ENCODE results near the gene FLII. TPM values are rescaled to one million over a fixed set of nuclear protein-coding genes. Genes with fewer than 3 reads are reported as not detected.

Gene FLII
- total RNA-seq, 2 donors from 2014 or later: 280 to 347 TPM

DNA sequence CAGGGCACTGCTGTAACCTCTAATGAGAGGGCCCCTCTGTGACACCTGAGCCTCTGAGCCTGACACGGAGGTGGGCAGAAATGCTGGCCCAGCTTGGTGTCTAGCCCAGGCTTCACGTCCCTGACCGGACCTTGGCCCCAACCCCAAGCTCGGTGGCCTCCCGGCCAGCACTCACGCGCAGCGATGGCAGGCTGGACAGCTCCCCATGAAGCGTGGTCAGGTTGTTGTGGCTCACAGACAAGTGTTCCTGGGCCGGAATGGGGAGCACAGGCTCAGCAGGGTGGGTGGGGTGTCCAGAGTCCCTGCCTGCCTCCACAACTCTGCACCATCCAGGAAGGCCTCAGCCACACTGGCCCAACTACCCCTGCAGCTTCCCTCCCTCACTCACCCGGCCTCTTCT is 2.2 kb downstream of the FLII start:
- Histone ChIP-seq H3K36me3 (peaks cover 5 to 7% of the 10 kb centered on the region in 2 donors), H3K4me3 (no peak overlapping the region), H3K27me3 (replicated peaks; ENCODE audit: insufficient read depth) (no peaks in the 10 kb centered on the region), H3K27ac (no peak overlapping the region), H3K4me1 (replicated peaks) (peaks cover 14% of the 10 kb centered on the region), H3K9me3 (no peaks in the 10 kb centered on the region)
- intact Hi-C loops (cut with DNase I): loop anchor here (5.0 kb wide), 1 partner anchor 56 kb away; the partner anchor contains the start of gene TOP3A
- no peak for DNase-seq (ENCODE audit: low spot score)
- TF ChIP-seq POLR2AphosphoS5 (IDR thresholded peaks at IDR 0.05) (no peak), POLR2A (IDR thresholded peaks at IDR 0.05) (no peak)
- TF ChIP-seq, protein P1, sequence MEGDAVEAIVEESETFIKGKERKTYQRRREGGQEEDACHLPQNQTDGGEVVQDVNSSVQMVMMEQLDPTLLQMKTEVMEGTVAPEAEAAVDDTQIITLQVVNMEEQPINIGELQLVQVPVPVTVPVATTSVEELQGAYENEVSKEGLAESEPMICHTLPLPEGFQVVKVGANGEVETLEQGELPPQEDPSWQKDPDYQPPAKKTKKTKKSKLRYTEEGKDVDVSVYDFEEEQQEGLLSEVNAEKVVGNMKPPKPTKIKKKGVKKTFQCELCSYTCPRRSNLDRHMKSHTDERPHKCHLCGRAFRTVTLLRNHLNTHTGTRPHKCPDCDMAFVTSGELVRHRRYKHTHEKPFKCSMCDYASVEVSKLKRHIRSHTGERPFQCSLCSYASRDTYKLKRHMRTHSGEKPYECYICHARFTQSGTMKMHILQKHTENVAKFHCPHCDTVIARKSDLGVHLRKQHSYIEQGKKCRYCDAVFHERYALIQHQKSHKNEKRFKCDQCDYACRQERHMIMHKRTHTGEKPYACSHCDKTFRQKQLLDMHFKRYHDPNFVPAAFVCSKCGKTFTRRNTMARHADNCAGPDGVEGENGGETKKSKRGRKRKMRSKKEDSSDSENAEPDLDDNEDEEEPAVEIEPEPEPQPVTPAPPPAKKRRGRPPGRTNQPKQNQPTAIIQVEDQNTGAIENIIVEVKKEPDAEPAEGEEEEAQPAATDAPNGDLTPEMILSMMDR (IDR thresholded peaks at IDR 0.05): no peak
- 81% methylated on average over 11 of the region's 11 CpGs for WGBS

DNA sequence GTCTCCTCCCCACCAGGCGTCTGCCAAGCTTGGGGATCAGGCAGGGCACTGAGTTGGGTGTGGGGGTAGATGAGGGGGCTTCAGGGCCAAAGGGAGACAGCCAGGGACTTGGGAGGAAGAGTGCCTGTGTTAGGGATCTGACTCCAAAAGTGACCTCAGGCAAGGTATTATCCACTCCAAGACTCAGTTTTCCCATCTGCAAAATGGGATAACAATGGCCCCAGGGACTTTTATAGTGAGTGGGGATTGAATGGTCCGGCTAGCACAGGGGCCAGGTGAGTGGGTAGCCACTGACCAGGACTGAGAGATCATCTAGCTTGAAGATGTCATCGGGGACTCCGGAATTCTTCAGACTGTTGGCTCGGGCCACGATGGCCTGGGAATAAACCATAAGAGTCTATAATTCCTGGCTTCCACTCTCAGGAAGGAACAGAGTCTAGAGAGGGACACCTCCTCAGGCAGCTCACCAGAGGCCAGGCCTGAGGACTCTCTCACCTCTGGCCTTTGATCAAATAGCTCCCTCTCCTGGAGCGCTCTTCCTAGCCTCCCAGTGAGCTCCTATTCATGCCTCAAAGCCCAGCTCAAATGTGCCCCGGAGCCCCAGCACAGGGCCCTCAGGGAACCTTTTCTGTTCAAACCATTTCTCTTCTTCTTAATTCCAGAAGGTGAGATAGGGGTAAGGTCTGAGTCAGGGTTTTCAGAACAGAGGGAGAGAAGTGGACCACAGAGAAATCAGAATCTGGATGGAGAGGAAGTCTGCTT is 3.5 kb downstream of the FLII start:
- no peak overlapping the region for H3K4me3 ChIP-seq
- H3K9me3 ChIP-seq: no peaks in the 10 kb centered on the region
- DNase-seq (ENCODE audit: low spot score): no peak
- no peaks in the 10 kb centered on the region for H3K27me3 ChIP-seq (replicated peaks; ENCODE audit: insufficient read depth)
- TF ChIP-seq POLR2A (IDR thresholded peaks at IDR 0.05) (no peak), POLR2AphosphoS5 (IDR thresholded peaks at IDR 0.05) (no peak)
- TF ChIP-seq, protein P1 (IDR thresholded peaks at IDR 0.05): no peak
- no peak overlapping the region for H3K27ac ChIP-seq
- WGBS: 94% methylated on average over 8 of the region's 8 CpGs
- intact Hi-C loops (cut with DNase I): loop anchor here (5.0 kb wide), 1 partner anchor 57 kb away; the partner anchor contains the start of gene TOP3A
- H3K4me1 ChIP-seq (replicated peaks): peaks cover 12% of the 10 kb centered on the region
- H3K36me3 ChIP-seq: peaks cover 5 to 7% of the 10 kb centered on the region in 2 donors

DNA sequence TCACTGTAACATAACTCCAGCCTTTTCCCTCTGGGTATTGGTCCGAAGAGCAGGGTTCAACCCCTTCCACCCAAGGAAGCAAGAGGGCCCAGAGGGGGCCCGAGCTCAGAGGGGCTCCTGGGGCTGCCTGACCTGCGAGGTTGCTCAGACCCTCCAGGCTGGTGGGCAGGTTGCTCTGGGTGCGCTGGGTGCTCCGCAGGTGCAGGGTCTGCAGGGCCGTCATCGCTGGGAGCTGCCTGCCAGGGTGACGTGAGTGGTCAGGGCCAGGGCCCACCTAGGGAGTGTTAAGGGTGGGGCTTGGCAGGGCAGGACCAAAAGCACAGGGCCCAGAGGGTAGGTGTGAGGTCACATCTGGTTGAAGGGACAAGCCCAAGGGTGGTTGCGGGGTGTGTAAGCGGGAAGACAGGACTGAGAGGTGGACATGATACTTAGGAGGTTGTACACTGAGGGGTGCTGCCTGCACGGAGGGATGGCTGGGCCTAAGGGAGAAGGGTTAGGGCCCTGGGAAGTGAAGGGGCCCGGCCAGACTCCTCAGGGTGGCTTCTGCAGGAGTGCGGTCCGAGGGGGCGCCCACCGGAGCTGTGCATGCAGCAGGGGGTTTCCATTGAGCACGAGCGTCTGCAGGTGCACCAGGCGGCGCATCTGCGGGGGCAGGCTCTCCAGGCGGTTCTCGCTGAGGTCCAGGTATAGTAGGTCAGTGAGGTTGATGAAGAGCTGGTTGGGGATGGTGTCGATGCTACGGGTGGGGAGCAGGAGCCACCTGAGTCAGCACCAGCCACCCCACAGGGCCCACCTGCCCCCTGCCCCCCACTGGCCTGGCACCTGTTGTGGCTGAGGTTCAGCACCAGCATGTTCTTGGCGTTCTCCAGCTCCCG is 4.4 kb downstream of the FLII start:
- intact Hi-C loops (cut with DNase I): no loop called here
- Histone ChIP-seq H3K4me3 (no peak overlapping the region), H3K36me3 (peaks cover 5 to 7% of the 10 kb centered on the region in 2 donors), H3K4me1 (replicated peaks) (peaks cover 11% of the 10 kb centered on the region), H3K27ac (no peak overlapping the region), H3K9me3 (no peaks in the 10 kb centered on the region), H3K27me3 (replicated peaks; ENCODE audit: insufficient read depth) (no peaks in the 10 kb centered on the region)
- TF ChIP-seq, protein P1 (IDR thresholded peaks at IDR 0.05): no peak
- no peak for TF ChIP-seq POLR2A (IDR thresholded peaks at IDR 0.05)
- TF ChIP-seq POLR2AphosphoS5 (IDR thresholded peaks at IDR 0.05): no peak
- WGBS: 90% methylated on average over 26 of the region's 27 CpGs
- DNase-seq (ENCODE audit: low spot score): no peak

DNA sequence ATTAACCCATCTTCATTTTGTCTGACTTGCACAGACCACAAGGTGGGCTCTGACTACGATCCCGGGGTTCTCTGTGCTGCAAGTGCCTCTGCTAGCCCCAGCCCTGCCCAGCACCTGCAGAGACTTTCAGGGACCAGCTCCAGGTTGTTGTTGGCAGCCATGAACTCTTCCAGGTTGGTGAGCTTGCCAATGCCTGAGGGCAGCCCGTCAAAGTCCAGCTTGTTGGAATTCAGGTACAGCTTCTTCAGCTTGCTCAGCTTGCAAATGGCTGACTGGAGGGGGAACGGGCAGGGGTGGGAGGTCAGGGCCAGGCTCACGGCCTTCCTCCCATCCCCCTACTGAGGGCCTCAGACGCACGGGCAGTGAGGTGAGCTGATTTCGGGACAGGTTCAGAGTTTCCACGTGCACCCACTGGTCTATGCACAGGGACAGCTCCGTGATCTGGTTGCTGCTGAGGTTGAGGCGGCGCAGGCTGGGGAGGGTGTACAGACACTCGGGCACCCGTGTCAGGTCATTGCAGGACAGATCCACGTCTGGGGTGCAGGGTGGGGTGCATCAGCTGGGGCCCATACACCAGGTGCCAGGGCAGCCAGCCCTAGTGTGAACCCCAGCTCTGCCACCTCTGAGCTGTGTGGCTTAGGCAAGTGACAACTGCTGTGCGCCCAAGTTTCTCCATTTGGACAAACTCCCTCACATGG is 5.2 kb downstream of the FLII start:
- intact Hi-C loops (cut with DNase I): no loop called here
- H3K27ac ChIP-seq: no peak overlapping the region
- TF ChIP-seq POLR2AphosphoS5 (IDR thresholded peaks at IDR 0.05) (no peak), POLR2A (IDR thresholded peaks at IDR 0.05) (no peak)
- TF ChIP-seq, protein P1 (IDR thresholded peaks at IDR 0.05): no peak
- 70% methylated on average over 4 of the region's 16 CpGs for WGBS
- H3K4me1 ChIP-seq (replicated peaks): peaks cover 11% of the 10 kb centered on the region
- H3K36me3 ChIP-seq: peaks cover 5 to 7% of the 10 kb centered on the region in 2 donors
- H3K9me3 ChIP-seq: no peaks in the 10 kb centered on the region
- H3K4me3 ChIP-seq: no peak overlapping the region
- no peak for DNase-seq (ENCODE audit: low spot score)
- H3K27me3 ChIP-seq (replicated peaks; ENCODE audit: insufficient read depth): no peaks in the 10 kb centered on the region

All from prostate gland (tissue), 2 donors.